Epithelial cell of esophagus (primary cell): Measurements from ENCODE around the gene UNC5C.
A peak's percentile ranks its signal among the peaks of the same experiment; 100 is the strongest.

Source experiments
- DNase-seq: peaks from one replicate; pipeline ENCODE4 v3.0.0; 2010; ENCODE audit warnings: low read depth
- H3K4me3 ChIP-seq: 2 replicates; pipeline ENCODE4 v1.5.1; 2011; ENCODE audit warnings: mild to moderate bottlenecking, low read length, control low read depth
- TF ChIP-seq, protein P1 (sequence below): IDR thresholded peaks from 2 replicates; pipeline ENCODE4 v1.5.1; 2011; ENCODE audit warnings: low read depth, mild to moderate bottlenecking, low read length, control low read depth, inconsistent platforms; ENCODE audit not compliant: insufficient read depth; ENCODE audit errors: missing control alignments

Gene UNC5C

DNA sequence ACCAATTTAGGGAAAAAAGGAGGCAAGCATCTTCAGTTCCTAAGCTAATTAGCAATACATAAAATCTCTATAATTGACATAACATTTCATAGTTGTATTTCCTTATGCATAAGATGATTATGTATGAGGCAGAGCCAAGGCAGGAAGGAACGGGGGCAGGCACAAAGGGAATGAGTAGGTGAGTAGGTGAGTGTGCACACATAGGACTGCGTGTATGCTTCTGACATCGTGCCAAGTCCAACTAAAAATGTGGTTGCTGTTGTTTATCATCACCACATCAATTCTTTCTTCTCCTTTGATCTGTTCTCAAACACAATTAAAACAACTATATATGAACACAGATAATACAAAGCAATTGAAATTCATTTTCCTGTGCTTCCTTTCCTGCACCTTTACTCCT, 131.2 kb downstream of the UNC5C start:
- TF ChIP-seq, protein P1, sequence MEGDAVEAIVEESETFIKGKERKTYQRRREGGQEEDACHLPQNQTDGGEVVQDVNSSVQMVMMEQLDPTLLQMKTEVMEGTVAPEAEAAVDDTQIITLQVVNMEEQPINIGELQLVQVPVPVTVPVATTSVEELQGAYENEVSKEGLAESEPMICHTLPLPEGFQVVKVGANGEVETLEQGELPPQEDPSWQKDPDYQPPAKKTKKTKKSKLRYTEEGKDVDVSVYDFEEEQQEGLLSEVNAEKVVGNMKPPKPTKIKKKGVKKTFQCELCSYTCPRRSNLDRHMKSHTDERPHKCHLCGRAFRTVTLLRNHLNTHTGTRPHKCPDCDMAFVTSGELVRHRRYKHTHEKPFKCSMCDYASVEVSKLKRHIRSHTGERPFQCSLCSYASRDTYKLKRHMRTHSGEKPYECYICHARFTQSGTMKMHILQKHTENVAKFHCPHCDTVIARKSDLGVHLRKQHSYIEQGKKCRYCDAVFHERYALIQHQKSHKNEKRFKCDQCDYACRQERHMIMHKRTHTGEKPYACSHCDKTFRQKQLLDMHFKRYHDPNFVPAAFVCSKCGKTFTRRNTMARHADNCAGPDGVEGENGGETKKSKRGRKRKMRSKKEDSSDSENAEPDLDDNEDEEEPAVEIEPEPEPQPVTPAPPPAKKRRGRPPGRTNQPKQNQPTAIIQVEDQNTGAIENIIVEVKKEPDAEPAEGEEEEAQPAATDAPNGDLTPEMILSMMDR: no peak

DNA sequence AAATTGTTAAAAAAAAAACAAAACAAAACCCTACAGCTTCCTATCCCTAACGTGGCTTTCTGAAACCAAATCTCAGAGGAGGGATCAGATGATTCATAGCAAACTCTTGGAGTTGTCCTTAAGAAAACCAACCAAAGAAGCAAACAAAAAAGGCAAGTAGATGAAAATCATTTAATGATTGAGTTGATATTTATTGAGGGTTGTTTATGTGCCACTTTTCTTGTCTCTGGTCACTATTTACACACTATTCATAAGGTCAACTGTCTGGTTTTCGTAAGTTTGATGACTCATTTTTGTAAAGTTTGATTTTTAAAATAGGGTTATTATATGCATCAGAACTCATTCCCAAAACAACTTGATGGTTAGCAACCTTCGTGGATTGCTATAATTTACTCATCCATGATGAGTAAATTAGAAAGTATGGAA, 133.4 kb downstream of the UNC5C start:
- TF ChIP-seq, protein P1: no peak
- no peak overlapping the region for H3K4me3 ChIP-seq
- peak; percentile 18 for DNase-seq

More for the DNA sequence above, 131.2 kb downstream of the UNC5C start:
- H3K4me3 ChIP-seq: no peak overlapping the region
- peak; percentile 40 for DNase-seq

GRCh38 chr4:95411371-95412088, 137.2 kb downstream of the UNC5C start:
- TF ChIP-seq, protein P1: no peak
- DNase-seq: no peak
- H3K4me3 ChIP-seq: no peak overlapping the region

GRCh38 chr4:95410387-95410977, 138.3 kb downstream of the UNC5C start:
- no peak overlapping the region for H3K4me3 ChIP-seq
- DNase-seq: no peak
- TF ChIP-seq, protein P1: no peak

DNA sequence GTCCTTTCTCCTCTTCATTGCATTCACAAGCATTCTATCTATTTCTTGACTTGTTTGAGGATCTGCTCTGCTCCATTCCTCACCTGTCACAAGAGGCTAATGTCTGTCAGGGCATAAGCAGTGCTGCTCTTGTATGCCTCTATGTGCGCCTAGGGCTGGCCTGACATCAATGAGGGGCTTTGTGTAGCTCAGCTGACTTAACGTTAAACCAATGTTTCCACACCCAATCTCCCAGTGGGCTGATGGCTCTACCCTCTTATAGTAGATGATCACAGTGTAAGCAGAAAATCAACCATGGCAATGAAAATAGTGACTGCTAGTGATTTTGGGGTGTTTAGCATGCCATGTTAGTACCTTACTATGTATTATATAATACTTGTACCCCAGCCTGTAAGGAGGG, 139.0 kb downstream of the UNC5C start:
- DNase-seq: no peak
- no peak overlapping the region for H3K4me3 ChIP-seq
- TF ChIP-seq, protein P1: no peak

DNA sequence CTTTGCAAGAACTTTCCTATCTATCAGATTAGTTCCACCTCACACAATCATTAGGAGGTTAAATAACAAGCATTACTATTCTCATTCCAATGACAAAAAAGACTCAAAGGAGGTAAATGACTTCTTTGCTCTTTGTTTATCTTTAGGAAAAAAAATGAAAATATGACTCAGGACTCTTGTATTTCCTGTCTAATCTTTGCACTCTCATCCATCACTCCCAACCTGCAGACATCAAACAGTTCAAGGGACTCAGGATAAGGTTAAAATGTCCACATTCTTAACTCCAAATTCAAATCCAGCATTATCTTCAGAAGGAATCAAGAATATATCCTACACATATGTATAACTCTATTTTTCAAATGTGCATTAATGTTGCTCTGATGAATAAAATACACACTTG, 139.6 kb downstream of the UNC5C start:
- DNase-seq: peak; percentile 7

More for the DNA sequence above, 139.6 kb downstream of the UNC5C start:
- H3K4me3 ChIP-seq: no peak overlapping the region
- TF ChIP-seq, protein P1: no peak
